GM19397 (cell line): Measurements from ENCODE around the gene SLC7A14.

Experiments
- ATAC-seq: cut with Tn5 transposase; IDR thresholded peaks from one replicate; pipeline ENCODE4 v1.9.1; 2021; ENCODE audit warnings: mild to moderate bottlenecking, moderate library complexity; ENCODE audit not compliant: unreplicated experiment

Gene SLC7A14

GRCh38 chr3:170475092-170475685 lies 110.7 kb downstream of the SLC7A14 start:
- ATAC-seq, result no peak

- ATAC-seq, result no peak
Measured at GRCh38 chr3:170473358-170473757, 112.5 kb downstream of the SLC7A14 start.

GRCh38 chr3:170471149-170471548 lies 114.7 kb downstream of the SLC7A14 start:
- ATAC-seq, result no peak

- ATAC-seq, result no peak
Measured at GRCh38 chr3:170470063-170471016, 115.5 kb downstream of the SLC7A14 start.

GRCh38 chr3:170469151-170470062 lies 116.5 kb downstream of the SLC7A14 start:
- ATAC-seq, result no peak

GRCh38 chr3:170467571-170468147 lies 118.2 kb downstream of the SLC7A14 start:
- ATAC-seq, result no peak

- no peak for ATAC-seq
Measured at GRCh38 chr3:170467007-170467406, 118.9 kb downstream of the SLC7A14 start.

- no peak for ATAC-seq
Measured at GRCh38 chr3:170465955-170466354, 119.9 kb downstream of the SLC7A14 start.

- ATAC-seq, result no peak
Measured at GRCh38 chr3:170463011-170463410, 122.9 kb downstream of the SLC7A14 start.

GRCh38 chr3:170458285-170458684 lies 127.6 kb downstream of the SLC7A14 start:
- no peak for ATAC-seq

- no peak for ATAC-seq
Measured at GRCh38 chr3:170454509-170454908, 131.4 kb downstream of the SLC7A14 start.

GRCh38 chr3:170450039-170450438 lies 135.8 kb downstream of the SLC7A14 start:
- no peak for ATAC-seq

- no peak for ATAC-seq
Measured at GRCh38 chr3:170448584-170448983, 137.3 kb downstream of the SLC7A14 start.

GRCh38 chr3:170443457-170443856 lies 142.4 kb downstream of the SLC7A14 start:
- ATAC-seq, result no peak

GRCh38 chr3:170442947-170443346 lies 142.9 kb downstream of the SLC7A14 start:
- no peak for ATAC-seq

- no peak for ATAC-seq
Measured at GRCh38 chr3:170441412-170441811, 144.5 kb downstream of the SLC7A14 start.

GRCh38 chr3:170440344-170440743 lies 145.5 kb downstream of the SLC7A14 start:
- no peak for ATAC-seq

- ATAC-seq, result no peak
Measured at GRCh38 chr3:170438836-170439235, 147.0 kb downstream of the SLC7A14 start.

GRCh38 chr3:170437696-170438407 lies 148.0 kb downstream of the SLC7A14 start:
- no peak for ATAC-seq

- ATAC-seq, result no peak
Measured at GRCh38 chr3:170437176-170437575, 148.7 kb downstream of the SLC7A14 start.
